ENCODE measurements around the gene NEFH. TPM values are rescaled to one million over a fixed set of nuclear protein-coding genes. Genes with fewer than 3 reads are reported as not detected.
A peak's percentile ranks its signal among the peaks of the same experiment; 100 is the strongest.

The NEFH gene
- total and polyA plus RNA-seq, 2 donors from 2014 or later, result 0.60 to 1.7 TPM

- Histone ChIP-seq H3K27ac (ENCODE audit: low read depth in 2 of 2, low read length in 2 of 2) (no peak overlapping the region), H3K9ac (ENCODE audit: low read length in 3 of 3) (no peak overlapping the region), H3K9me3 (ENCODE audit: control insufficient read depth in 2 of 3, insufficient read depth in 1 of 3, low read length in 3 of 3) (peaks cover 0 to 2% (median 0%) of the 10 kb centered on the region in 3 donors), H3K27me3 (ENCODE audit: control insufficient read depth, insufficient read depth, low read length) (no peaks in the 10 kb centered on the region), H3K4me3 (ENCODE audit: low read length in 3 of 3) (no peak overlapping the region), H3K4me1 (ENCODE audit: control insufficient read depth in 2 of 3, insufficient read depth in 2 of 3, low read depth in 1 of 3, low read length in 3 of 3) (no peaks in the 10 kb centered on the region), H3K36me3 (ENCODE audit: control insufficient read depth in 2 of 3, insufficient read depth in 3 of 3, low read length in 3 of 3) (no peaks in the 10 kb centered on the region)
- no peak for TF ChIP-seq CTCF (IDR thresholded peaks at IDR 0.05; ENCODE audit: borderline replicate concordance, extremely low read depth, insufficient read depth)
- DNase-seq (no peak), FAIRE-seq (no peak)
- intact Hi-C loops (cut with DNase I), result no loop called here
Observed at GRCh38 chr22:29499852-29500251, 19.8 kb downstream of the NEFH start.

GRCh38 chr22:29503811-29504372, 23.9 kb downstream of the NEFH start:
- TF ChIP-seq CTCF (IDR thresholded peaks at IDR 0.05; ENCODE audit: borderline replicate concordance, extremely low read depth, insufficient read depth), result no peak
- no peak overlapping the region for H3K9ac ChIP-seq (ENCODE audit: low read length in 3 of 3)
- H3K36me3 ChIP-seq (ENCODE audit: control insufficient read depth in 2 of 3, insufficient read depth in 3 of 3, low read length in 3 of 3), result peaks cover 0 to 20% (median 3%) of the 10 kb centered on the region in 3 donors
- DNase-seq (peak in 2 of 5 donors; percentile 23 to 56), FAIRE-seq (no peak)
- H3K27me3 ChIP-seq (ENCODE audit: control insufficient read depth, insufficient read depth, low read length), result no peaks in the 10 kb centered on the region
- no peaks in the 10 kb centered on the region for H3K4me1 ChIP-seq (ENCODE audit: control insufficient read depth in 2 of 3, insufficient read depth in 2 of 3, low read depth in 1 of 3, low read length in 3 of 3)
- H3K4me3 ChIP-seq (ENCODE audit: low read length in 3 of 3), result no peak overlapping the region
- intact Hi-C loops (cut with DNase I), result no loop called here
- H3K9me3 ChIP-seq (ENCODE audit: control insufficient read depth in 2 of 3, insufficient read depth in 1 of 3, low read length in 3 of 3), result no peaks in the 10 kb centered on the region
- H3K27ac ChIP-seq (ENCODE audit: low read depth in 2 of 2, low read length in 2 of 2), result no peak overlapping the region

GRCh38 chr22:29509298-29509697, 29.3 kb downstream of the NEFH start:
- H3K4me1 ChIP-seq (ENCODE audit: control insufficient read depth in 2 of 3, insufficient read depth in 2 of 3, low read depth in 1 of 3, low read length in 3 of 3), result no peaks in the 10 kb centered on the region
- H3K27ac ChIP-seq (ENCODE audit: low read depth in 2 of 2, low read length in 2 of 2), result no peak overlapping the region
- FAIRE-seq, result no peak
- no peak for TF ChIP-seq CTCF (IDR thresholded peaks at IDR 0.05; ENCODE audit: borderline replicate concordance, extremely low read depth, insufficient read depth)
- no peaks in the 10 kb centered on the region for H3K27me3 ChIP-seq (ENCODE audit: control insufficient read depth, insufficient read depth, low read length)
- DNase-seq, result no peak
- H3K9ac ChIP-seq (ENCODE audit: low read length in 3 of 3), result no peak overlapping the region
- intact Hi-C loops (cut with DNase I), result no loop called here
- no peak overlapping the region for H3K4me3 ChIP-seq (ENCODE audit: low read length in 3 of 3)
- H3K36me3 ChIP-seq (ENCODE audit: control insufficient read depth in 2 of 3, insufficient read depth in 3 of 3, low read length in 3 of 3), result peaks cover 0 to 43% (median 25%) of the 10 kb centered on the region in 3 donors
- H3K9me3 ChIP-seq (ENCODE audit: control insufficient read depth in 2 of 3, insufficient read depth in 1 of 3, low read length in 3 of 3), result no peaks in the 10 kb centered on the region

- H3K27me3 ChIP-seq (ENCODE audit: control insufficient read depth, insufficient read depth, low read length), result no peaks in the 10 kb centered on the region
- no peaks in the 10 kb centered on the region for H3K4me1 ChIP-seq (ENCODE audit: control insufficient read depth in 2 of 3, insufficient read depth in 2 of 3, low read depth in 1 of 3, low read length in 3 of 3)
- H3K27ac ChIP-seq (ENCODE audit: low read depth in 2 of 2, low read length in 2 of 2), result no peak overlapping the region
- intact Hi-C loops (cut with DNase I), result no loop called here
- no peak for TF ChIP-seq CTCF (IDR thresholded peaks at IDR 0.05; ENCODE audit: borderline replicate concordance, extremely low read depth, insufficient read depth)
- H3K9me3 ChIP-seq (ENCODE audit: control insufficient read depth in 2 of 3, insufficient read depth in 1 of 3, low read length in 3 of 3), result no peaks in the 10 kb centered on the region
- H3K4me3 ChIP-seq (ENCODE audit: low read length in 3 of 3), result no peak overlapping the region
- peaks cover 0 to 43% (median 25%) of the 10 kb centered on the region in 3 donors for H3K36me3 ChIP-seq (ENCODE audit: control insufficient read depth in 2 of 3, insufficient read depth in 3 of 3, low read length in 3 of 3)
- DNase-seq (no peak), FAIRE-seq (no peak)
- no peak overlapping the region for H3K9ac ChIP-seq (ENCODE audit: low read length in 3 of 3)
Observed at GRCh38 chr22:29509815-29510214, 29.8 kb downstream of the NEFH start.
